Heart left ventricle (tissue), 13 donors: ENCODE data around the gene NUDT3.

Source experiments
- CTCF ChIP-seq, 12 donors: fragments of 200-600 bp; sonication (generic) in 4 of 12; IDR thresholded peaks; one replicate each; pipeline versions ENCODE4 v1.5.0 to v1.8.0; 2018 to 2022; ENCODE audit warnings: antibody characterized with exemption in 12 of 12, mild to moderate bottlenecking in 5 of 12
- POLR2A ChIP-seq, 2 donors: fragments of 450-650 bp; IDR thresholded peaks; one replicate each; pipeline ENCODE4 v1.6.1; 2017; ENCODE audit warnings: antibody characterized with exemption in 2 of 2, mild to moderate bottlenecking in 2 of 2, moderate library complexity in 2 of 2
- donor health status: ischemic (EF 13 %, LVEDD 7.1; RV severe dilation, severe dysfunction).
- donor health status: DM: no; HTN: yes; CAD: no.
- donor health status: DM: no; HTN: no; CAD: no.
- donor health status: ischemic (EF 25% LVEDD 6.9; RV normal size, moderate dysfunction).
- donor health status: ischemic (EF 25% LVEDD 5.7; RV mildly dilated, moderate dysfunction).
- donor health status: ischemic (EF 35%, LVEDD 5.7; RV mildly dilated, moderate dysfunction).
- donor health status: nonischemic (EF 11% LVEDD 7.7; RV severe dilation, severe dysfunction).
- donor health status: DM: yes; HTN: yes; CAD: no.
- donor health status: PGD.
- donor health status: ischemic (EF 29% LVEDD 5.4; RV normal size, mild dysfunction).
- donor health status: nonischemic (EF 23%, LVEDD 6.1; RV moderate dilation, normal function).

GRCh38 chr6:34333858-34334257 lies 58.6 kb downstream of the NUDT3 start:
- TF ChIP-seq CTCF (IDR thresholded peaks at IDR 0.05) (no peak), POLR2A (IDR thresholded peaks at IDR 0.05) (no peak)
